Neural cell (in vitro differentiated cells): ENCODE results near the gene HAUS3. TPM values are rescaled to one million over a fixed set of nuclear protein-coding genes. Genes with fewer than 3 reads are reported as not detected.

Experiments
- H2AFZ ChIP-seq: fragments of 200-600, 300-800 bp; sonication (generic), shearing (Covaris generic); 2 replicates; pipeline ENCODE4 v1.6.0; 2014; ENCODE audit warnings: low read depth, mild to moderate bottlenecking, antibody characterized with exemption, low read length, moderate library complexity
- H3F3A ChIP-seq: fragments of 200-600 bp; shearing (Covaris generic); 2 replicates; pipeline ENCODE4 v1.6.1; 2016; ENCODE audit warnings: mild to moderate bottlenecking, moderate library complexity, mixed read lengths, antibody characterized with exemption, low read length; ENCODE audit not compliant: insufficient read depth, poor library complexity, severe bottlenecking
- H3K27ac ChIP-seq: fragments of 200-600, 300-800 bp; sonication (generic), shearing (Covaris generic); 2 replicates; pipeline ENCODE4 v1.5.1; 2014; ENCODE audit warnings: mild to moderate bottlenecking, low read length, moderate library complexity
- H3K27me3 ChIP-seq: fragments of 300-800, 200-600 bp; sonication (generic), shearing (Covaris generic); 2 replicates; pipeline ENCODE4 v1.6.0; 2014; ENCODE audit warnings: mild to moderate bottlenecking, low read depth, low read length, moderate library complexity; ENCODE audit not compliant: insufficient read depth
- H3K36me3 ChIP-seq: fragments of 300-800, 200-600 bp; sonication (generic), shearing (Covaris generic); 2 replicates; pipeline ENCODE4 v1.5.1; 2014; ENCODE audit warnings: mild to moderate bottlenecking, antibody characterized with exemption, low read length, moderate library complexity; ENCODE audit not compliant: insufficient read depth
- H3K4me2 ChIP-seq: fragments of 300-800, 200-600 bp; sonication (generic), shearing (Covaris generic); 2 replicates; pipeline ENCODE4 v1.6.0; 2014; ENCODE audit warnings: mild to moderate bottlenecking, low read length
- H3K4me3 ChIP-seq: fragments of 300-800, 200-600 bp; sonication (generic), shearing (Covaris generic); 2 replicates; pipeline ENCODE4 v1.5.1; 2014; ENCODE audit warnings: mild to moderate bottlenecking, low read length, moderate library complexity
- H3K79me2 ChIP-seq: fragments of 200-600 bp; shearing (Covaris generic); replicated peaks from 2 replicates; pipeline ENCODE4 v1.6.0; 2014; ENCODE audit warnings: mild to moderate bottlenecking, low read length, moderate library complexity; ENCODE audit not compliant: insufficient read depth
- H3K9ac ChIP-seq: fragments of 300-800, 200-600 bp; sonication (generic), shearing (Covaris generic); 2 replicates; pipeline ENCODE4 v1.6.1; 2016; ENCODE audit warnings: mild to moderate bottlenecking, low read length, mixed read lengths
- H3K9me2 ChIP-seq: fragments of 200-600 bp; shearing (Covaris generic); 2 replicates; pipeline ENCODE4 v1.6.1; 2016; ENCODE audit warnings: mild to moderate bottlenecking, low read length, mixed read lengths; ENCODE audit not compliant: insufficient read depth
- H3K9me3 ChIP-seq: fragments of 200-600, 300-800 bp; sonication (generic), shearing (Covaris generic); 2 replicates; pipeline ENCODE4 v1.6.1; 2016; ENCODE audit warnings: mild to moderate bottlenecking, mixed run types, low read length, moderate library complexity, mixed read lengths
- H4K20me1 ChIP-seq: fragments of 200-600 bp; shearing (Covaris generic); 2 replicates; pipeline ENCODE4 v1.6.1; 2016; ENCODE audit warnings: mild to moderate bottlenecking, mixed run types; ENCODE audit not compliant: insufficient read depth
- CTCF ChIP-seq: fragments of 450-650 bp; IDR thresholded peaks from 2 replicates; pipeline ENCODE4 v1.5.1; 2014; ENCODE audit warnings: antibody characterized with exemption, mild to moderate bottlenecking, moderate library complexity; ENCODE audit not compliant: poor library complexity, severe bottlenecking
- EP300 ChIP-seq: fragments of 450-650 bp; conservative IDR thresholded peaks from 2 replicates; pipeline ENCODE4 v1.6.1; 2014; ENCODE audit warnings: antibody characterized with exemption, mild to moderate bottlenecking, moderate library complexity; ENCODE audit not compliant: poor library complexity, severe bottlenecking
- EZH2 ChIP-seq: fragments of 200-600, 300-800 bp; shearing (Covaris generic), sonication (generic); IDR thresholded peaks from 2 replicates; pipeline ENCODE4 v1.6.1; 2014; ENCODE audit warnings: antibody characterized with exemption, low read length, borderline replicate concordance, mild to moderate bottlenecking; ENCODE audit not compliant: insufficient read depth, poor library complexity, severe bottlenecking
- MXI1 ChIP-seq: fragments of 450-650 bp; conservative IDR thresholded peaks from 2 replicates; pipeline ENCODE4 v1.6.1; 2014; ENCODE audit warnings: antibody characterized with exemption, mild to moderate bottlenecking; ENCODE audit not compliant: poor library complexity, severe bottlenecking
- POLR2AphosphoS5 ChIP-seq: IDR thresholded peaks from 2 replicates; pipeline ENCODE4 v1.6.1; 2012
- RAD21 ChIP-seq: fragments of 450-650 bp; conservative IDR thresholded peaks from 2 replicates; pipeline ENCODE4 v1.6.1; 2014; ENCODE audit warnings: antibody characterized with exemption, mild to moderate bottlenecking, moderate library complexity
- REST ChIP-seq: IDR thresholded peaks from 2 replicates; pipeline ENCODE4 v1.6.1; 2012; ENCODE audit warnings: borderline replicate concordance
- SMC3 ChIP-seq: fragments of 450-650 bp; conservative IDR thresholded peaks from 2 replicates; pipeline ENCODE4 v1.6.1; 2014; ENCODE audit warnings: antibody characterized with exemption, mild to moderate bottlenecking, moderate library complexity; ENCODE audit not compliant: poor library complexity
- TAF1 ChIP-seq: IDR thresholded peaks from 2 replicates; pipeline ENCODE4 v1.6.1; 2012; ENCODE audit warnings: low read depth
- polyA plus RNA-seq: library from polyadenylated mRNA; depleted of rRNA; stranded (reverse); fragments of >200 nt; gene quantifications from 2 replicates; pipeline ENCODE4 v1.2.3, GENCODE V29; 2014

The HAUS3 gene
- polyA plus RNA-seq, 1 donor from 2014 or later: 34.2 TPM

- Histone ChIP-seq H3K27ac (no peak overlapping the region), H3F3A (no peaks in the 10 kb centered on the region), H3K4me3 (no peak overlapping the region), H3K9me2 (no peaks in the 10 kb centered on the region), H3K4me2 (no peak overlapping the region), H3K9ac (no peak overlapping the region), H4K20me1 (no peaks in the 10 kb centered on the region), H3K27me3 (no peaks in the 10 kb centered on the region), H2AFZ (no peak overlapping the region), H3K9me3 (no peaks in the 10 kb centered on the region), H3K79me2 (peaks cover 5% of the 10 kb centered on the region), H3K36me3 (no peaks in the 10 kb centered on the region)
- TF ChIP-seq POLR2AphosphoS5 (no peak), RAD21 (no peak), EP300 (no peak), SMC3 (no peak), TAF1 (no peak), REST (no peak), MXI1 (no peak), CTCF (no peak), EZH2 (no peak)
Measured at GRCh38 chr4:2266181-2266580, 24.3 kb upstream of the HAUS3 start.

- H3K27ac ChIP-seq: no peak overlapping the region
- no peaks in the 10 kb centered on the region for H3F3A ChIP-seq
- no peaks in the 10 kb centered on the region for H3K9me2 ChIP-seq
- H2AFZ ChIP-seq: no peak overlapping the region
- H4K20me1 ChIP-seq: peaks cover 6% of the 10 kb centered on the region
- no peaks in the 10 kb centered on the region for H3K36me3 ChIP-seq
- no peak overlapping the region for H3K4me2 ChIP-seq
- no peaks in the 10 kb centered on the region for H3K9me3 ChIP-seq
- H3K27me3 ChIP-seq: no peaks in the 10 kb centered on the region
- H3K9ac ChIP-seq: no peak overlapping the region
- no peak overlapping the region for H3K4me3 ChIP-seq
- no peak for TF ChIP-seq MXI1
- peaks cover 12% of the 10 kb centered on the region for H3K79me2 ChIP-seq
Measured at GRCh38 chr4:2265113-2266110, 23.5 kb upstream of the HAUS3 start.
